Erythroblast (primary cell): ENCODE data around the gene THSD7A.

ENCODE experiments used
- GATA1 ChIP-seq: IDR thresholded peaks from 2 replicates; pipeline ENCODE4 v1.6.1; 2011; ENCODE audit warnings: low read depth, mild to moderate bottlenecking, control low read depth, low read length, moderate library complexity
- POLR2A ChIP-seq: IDR thresholded peaks from 2 replicates; pipeline ENCODE4 v1.6.1; 2011; ENCODE audit warnings: mild to moderate bottlenecking, low read length

DNA sequence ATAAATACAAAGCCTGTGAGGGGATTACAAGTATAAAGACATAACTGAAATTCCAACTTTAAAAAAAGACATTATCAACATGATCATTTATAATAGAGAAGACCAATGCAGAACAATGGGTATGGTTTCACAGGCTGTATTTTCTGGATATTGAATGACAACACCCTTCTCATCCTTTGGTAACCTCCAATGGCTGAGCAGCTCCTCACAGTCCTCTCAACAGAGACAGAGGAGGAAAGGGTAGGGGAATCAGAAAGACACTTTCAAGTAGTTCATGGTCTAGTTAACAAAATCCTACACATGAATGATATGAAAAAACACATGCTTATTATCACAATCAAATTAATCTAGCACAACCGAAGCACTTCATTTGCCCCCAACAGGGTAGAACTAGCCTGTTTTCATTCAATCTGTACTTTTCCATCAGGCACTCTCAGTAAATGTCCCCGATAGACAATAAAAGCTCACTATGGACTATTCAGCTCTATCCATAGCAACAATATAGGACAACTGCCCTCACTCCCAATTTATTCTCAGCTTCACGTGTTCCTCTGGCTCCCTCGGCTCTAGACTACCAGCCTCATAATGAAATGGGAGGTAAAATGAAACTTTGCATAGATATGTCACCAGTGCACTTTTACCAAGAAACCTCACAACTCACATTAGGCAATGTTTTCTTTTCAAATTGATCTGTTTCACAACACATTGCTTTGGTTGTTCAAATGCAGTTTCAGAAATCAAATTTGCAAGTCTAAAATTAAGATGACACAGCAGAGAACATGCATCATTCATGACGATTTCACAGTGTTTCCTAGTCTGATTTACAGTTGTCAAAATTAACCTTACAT, 211.4 kb downstream of the THSD7A start:
- TF ChIP-seq POLR2A (no peak), GATA1 (no peak)
